ENCODE measurements around the gene ATG5. TPM values are rescaled to one million over a fixed set of nuclear protein-coding genes. Genes with fewer than 3 reads are reported as not detected.
A peak's percentile ranks its signal among the peaks of the same experiment; 100 is the strongest.

The ATG5 gene
- total and polyA plus RNA-seq, 5 experiments from 2014 or later: 24.4 to 30.4 (median 27.8) TPM

GRCh38 chr6:106163966-106164877 is 161.3 kb downstream of the ATG5 start:
- H3K4me3 Mint-ChIP-seq: peak overlapping the region in 6 of 10 donors; percentile 9 to 73 (median 42)
- H3K36me3 Mint-ChIP-seq: peaks cover 0 to 2% (median 0%) of the 10 kb centered on the region in 3 donors
- peaks cover 0 to 3% (median 0%) of the 10 kb centered on the region in 9 donors for H3K9me3 Mint-ChIP-seq
- peak overlapping the region in 8 of 10 donors; percentile 1 to 95 (median 66) for H3K27ac Mint-ChIP-seq
- ATAC-seq (peak in 1 of 2 donors; percentile 44), DNase-seq (peak in 1 of 10 donors; percentile 37)
- POLR2A ChIA-PET: no interaction called here
- peaks cover 0 to 8% (median 3%) of the 10 kb centered on the region in 5 donors for H3K27me3 Mint-ChIP-seq
- peaks cover 8 to 28% (median 18%) of the 10 kb centered on the region in 4 donors for H3K4me1 Mint-ChIP-seq

GRCh38 chr6:106163446-106163965 is 162.1 kb downstream of the ATG5 start:
- Mint-ChIP-seq H3K27ac (peak overlapping the region in 4 of 10 donors; percentile 66 to 95 (median 92)), H3K4me3 (peak overlapping the region in 2 of 10 donors; percentile 72 to 73), H3K27me3 (peaks cover 2 to 12% (median 5%) of the 10 kb centered on the region in 5 donors), H3K4me1 (peaks cover 8 to 28% (median 18%) of the 10 kb centered on the region in 4 donors), H3K9me3 (peaks cover 0 to 3% (median 0%) of the 10 kb centered on the region in 9 donors), H3K36me3 (peaks cover 0 to 2% (median 0%) of the 10 kb centered on the region in 3 donors)
- no peak for DNase-seq
- peak; percentile 33 to 46 for ATAC-seq
- POLR2A ChIA-PET: no interaction called here

GRCh38 chr6:106162921-106163320 is 162.6 kb downstream of the ATG5 start:
- no peak for DNase-seq
- Mint-ChIP-seq H3K9me3 (peaks cover 0 to 3% (median 0%) of the 10 kb centered on the region in 9 donors), H3K36me3 (peaks cover 0 to 2% (median 0%) of the 10 kb centered on the region in 3 donors), H3K4me1 (peaks cover 8 to 28% (median 18%) of the 10 kb centered on the region in 4 donors), H3K27me3 (peaks cover 2 to 14% (median 7%) of the 10 kb centered on the region in 5 donors), H3K4me3 (peak overlapping the region in 2 of 10 donors; percentile 72 to 73), H3K27ac (peak overlapping the region in 5 of 10 donors; percentile 28 to 95 (median 91))
- POLR2A ChIA-PET: no interaction called here
- no peak for ATAC-seq

GRCh38 chr6:106161893-106162292 is 163.7 kb downstream of the ATG5 start:
- Mint-ChIP-seq H3K36me3 (peaks cover 0 to 3% (median 0%) of the 10 kb centered on the region in 3 donors), H3K4me1 (peaks cover 8 to 28% (median 18%) of the 10 kb centered on the region in 4 donors), H3K27ac (peak overlapping the region in 2 of 10 donors; percentile 2 to 22), H3K9me3 (peaks cover 0 to 3% (median 0%) of the 10 kb centered on the region in 9 donors), H3K27me3 (peaks cover 2 to 24% (median 12%) of the 10 kb centered on the region in 5 donors), H3K4me3 (no peak overlapping the region)
- no peak for ATAC-seq
- POLR2A ChIA-PET: no interaction called here
- DNase-seq: no peak

GRCh38 chr6:106161311-106161874 is 164.2 kb downstream of the ATG5 start:
- no peak for ATAC-seq
- no peak overlapping the region for H3K4me3 Mint-ChIP-seq
- DNase-seq: no peak
- H3K36me3 Mint-ChIP-seq: peaks cover 0 to 3% (median 0%) of the 10 kb centered on the region in 3 donors
- H3K4me1 Mint-ChIP-seq: peaks cover 8 to 28% (median 18%) of the 10 kb centered on the region in 4 donors
- peak overlapping the region in 2 of 10 donors; percentile 2 to 22 for H3K27ac Mint-ChIP-seq
- H3K9me3 Mint-ChIP-seq: peaks cover 0 to 3% (median 0%) of the 10 kb centered on the region in 9 donors
- POLR2A ChIA-PET: no interaction called here
- peaks cover 2 to 28% (median 12%) of the 10 kb centered on the region in 5 donors for H3K27me3 Mint-ChIP-seq

- Mint-ChIP-seq H3K27ac (no peak overlapping the region), H3K4me3 (no peak overlapping the region), H3K36me3 (peaks cover 0 to 1% (median 0%) of the 10 kb centered on the region in 3 donors), H3K9me3 (peaks cover 0 to 3% (median 0%) of the 10 kb centered on the region in 9 donors), H3K4me1 (peaks cover 8 to 23% (median 17%) of the 10 kb centered on the region in 4 donors), H3K27me3 (peaks cover 2 to 28% (median 12%) of the 10 kb centered on the region in 5 donors)
- POLR2A ChIA-PET: no interaction called here
- DNase-seq (no peak), ATAC-seq (no peak)
Observed at GRCh38 chr6:106160189-106160588, 165.4 kb downstream of the ATG5 start.

GRCh38 chr6:106159531-106159940 is 166.0 kb downstream of the ATG5 start:
- POLR2A ChIA-PET: no interaction called here
- Mint-ChIP-seq H3K27me3 (peaks cover 2 to 28% (median 12%) of the 10 kb centered on the region in 5 donors), H3K4me3 (no peak overlapping the region), H3K27ac (no peak overlapping the region), H3K9me3 (peaks cover 0 to 2% (median 0%) of the 10 kb centered on the region in 9 donors), H3K4me1 (peaks cover 5 to 20% (median 14%) of the 10 kb centered on the region in 4 donors), H3K36me3 (peaks cover 0 to 1% (median 0%) of the 10 kb centered on the region in 3 donors)
- ATAC-seq: no peak
- no peak for DNase-seq

- no peak for ATAC-seq
- Mint-ChIP-seq H3K27ac (peak overlapping the region in 2 of 10 donors; percentile 37 to 41), H3K36me3 (peaks cover 0 to 1% (median 0%) of the 10 kb centered on the region in 3 donors), H3K27me3 (peaks cover 2 to 28% (median 12%) of the 10 kb centered on the region in 5 donors), H3K4me1 (peaks cover 0 to 12% (median 8%) of the 10 kb centered on the region in 4 donors), H3K9me3 (no peaks in the 10 kb centered on the region), H3K4me3 (no peak overlapping the region)
- POLR2A ChIA-PET: no interaction called here
- no peak for DNase-seq
Observed at GRCh38 chr6:106158816-106159215, 166.7 kb downstream of the ATG5 start.

- no peak for ATAC-seq
- Mint-ChIP-seq H3K4me3 (no peak overlapping the region), H3K4me1 (no peaks in the 10 kb centered on the region), H3K27me3 (peaks cover 2 to 28% (median 12%) of the 10 kb centered on the region in 5 donors), H3K36me3 (peaks cover 0 to 4% (median 0%) of the 10 kb centered on the region in 3 donors), H3K9me3 (peaks cover 0 to 4% (median 0%) of the 10 kb centered on the region in 9 donors), H3K27ac (peak overlapping the region in 1 of 10 donors; percentile 6)
- DNase-seq: no peak
- POLR2A ChIA-PET: no interaction called here
Observed at GRCh38 chr6:106156863-106157262, 168.7 kb downstream of the ATG5 start.

- H3K4me1 Mint-ChIP-seq: no peaks in the 10 kb centered on the region
- no peak overlapping the region for H3K4me3 Mint-ChIP-seq
- DNase-seq: no peak
- peaks cover 0 to 4% (median 0%) of the 10 kb centered on the region in 3 donors for H3K36me3 Mint-ChIP-seq
- no peak for ATAC-seq
- no peak overlapping the region for H3K27ac Mint-ChIP-seq
- H3K9me3 Mint-ChIP-seq: peaks cover 0 to 4% (median 0%) of the 10 kb centered on the region in 9 donors
- POLR2A ChIA-PET: no interaction called here
- H3K27me3 Mint-ChIP-seq: peaks cover 0 to 28% (median 12%) of the 10 kb centered on the region in 5 donors
Observed at GRCh38 chr6:106156413-106156812, 169.1 kb downstream of the ATG5 start.

- no peaks in the 10 kb centered on the region for H3K4me1 Mint-ChIP-seq
- POLR2A ChIA-PET: no interaction called here
- peaks cover 0 to 28% (median 11%) of the 10 kb centered on the region in 5 donors for H3K27me3 Mint-ChIP-seq
- peaks cover 0 to 4% (median 0%) of the 10 kb centered on the region in 3 donors for H3K36me3 Mint-ChIP-seq
- ATAC-seq (no peak), DNase-seq (no peak)
- no peak overlapping the region for H3K27ac Mint-ChIP-seq
- H3K4me3 Mint-ChIP-seq: no peak overlapping the region
- H3K9me3 Mint-ChIP-seq: peaks cover 0 to 4% (median 0%) of the 10 kb centered on the region in 9 donors
Observed at GRCh38 chr6:106155219-106155830, 170.2 kb downstream of the ATG5 start.

GRCh38 chr6:106154326-106154725 is 171.2 kb downstream of the ATG5 start:
- H3K4me3 Mint-ChIP-seq: no peak overlapping the region
- DNase-seq: no peak
- H3K4me1 Mint-ChIP-seq: peaks cover 2 to 6% (median 5%) of the 10 kb centered on the region in 4 donors
- H3K27me3 Mint-ChIP-seq: peaks cover 0 to 23% (median 9%) of the 10 kb centered on the region in 5 donors
- no peak overlapping the region for H3K27ac Mint-ChIP-seq
- ATAC-seq: no peak
- peaks cover 0 to 4% (median 0%) of the 10 kb centered on the region in 3 donors for H3K36me3 Mint-ChIP-seq
- H3K9me3 Mint-ChIP-seq: peaks cover 0 to 4% (median 0%) of the 10 kb centered on the region in 9 donors
- POLR2A ChIA-PET: no interaction called here

Measured in naive thymus-derived CD8-positive, alpha-beta T cell (primary cell).